Measurements from ENCODE around the gene DNAJC5.

DNA sequence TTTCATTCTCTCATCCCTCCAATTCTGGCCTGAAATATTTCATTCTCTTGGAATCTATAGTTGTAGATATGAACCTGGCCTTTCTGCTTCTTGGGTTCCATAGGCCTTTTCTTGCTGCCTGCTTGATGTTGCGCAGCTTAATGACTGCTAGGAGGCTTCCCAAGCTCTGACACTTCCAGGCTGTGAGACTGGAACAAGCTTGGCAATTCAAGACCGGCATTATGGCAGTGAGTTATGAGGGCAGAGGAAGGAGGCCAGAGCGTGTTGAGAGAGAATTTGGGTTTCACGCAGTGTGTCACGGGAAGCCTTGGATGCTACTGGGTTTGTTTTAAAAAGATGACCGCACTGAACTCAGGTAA is 948 bp upstream of the DNAJC5 start:
- TF ChIP-seq, protein P1, sequence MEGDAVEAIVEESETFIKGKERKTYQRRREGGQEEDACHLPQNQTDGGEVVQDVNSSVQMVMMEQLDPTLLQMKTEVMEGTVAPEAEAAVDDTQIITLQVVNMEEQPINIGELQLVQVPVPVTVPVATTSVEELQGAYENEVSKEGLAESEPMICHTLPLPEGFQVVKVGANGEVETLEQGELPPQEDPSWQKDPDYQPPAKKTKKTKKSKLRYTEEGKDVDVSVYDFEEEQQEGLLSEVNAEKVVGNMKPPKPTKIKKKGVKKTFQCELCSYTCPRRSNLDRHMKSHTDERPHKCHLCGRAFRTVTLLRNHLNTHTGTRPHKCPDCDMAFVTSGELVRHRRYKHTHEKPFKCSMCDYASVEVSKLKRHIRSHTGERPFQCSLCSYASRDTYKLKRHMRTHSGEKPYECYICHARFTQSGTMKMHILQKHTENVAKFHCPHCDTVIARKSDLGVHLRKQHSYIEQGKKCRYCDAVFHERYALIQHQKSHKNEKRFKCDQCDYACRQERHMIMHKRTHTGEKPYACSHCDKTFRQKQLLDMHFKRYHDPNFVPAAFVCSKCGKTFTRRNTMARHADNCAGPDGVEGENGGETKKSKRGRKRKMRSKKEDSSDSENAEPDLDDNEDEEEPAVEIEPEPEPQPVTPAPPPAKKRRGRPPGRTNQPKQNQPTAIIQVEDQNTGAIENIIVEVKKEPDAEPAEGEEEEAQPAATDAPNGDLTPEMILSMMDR (IDR thresholded peaks at IDR 0.05): no peak
- TF ChIP-seq SIN3A (IDR thresholded peaks at IDR 0.05; ENCODE audit: borderline replicate concordance, insufficient read depth, low read depth, low read length): no peak

Measured in Panc1 (cell line).